ENCODE data around the gene GPC6. TPM values are rescaled to one million over a fixed set of nuclear protein-coding genes. Genes with fewer than 3 reads are reported as not detected.

The GPC6 gene
- polyA plus RNA-seq, 1 donor (not counting 4 experiments of a cell fraction or from before 2014, with no cell fraction given), result 0.42 TPM

DNA sequence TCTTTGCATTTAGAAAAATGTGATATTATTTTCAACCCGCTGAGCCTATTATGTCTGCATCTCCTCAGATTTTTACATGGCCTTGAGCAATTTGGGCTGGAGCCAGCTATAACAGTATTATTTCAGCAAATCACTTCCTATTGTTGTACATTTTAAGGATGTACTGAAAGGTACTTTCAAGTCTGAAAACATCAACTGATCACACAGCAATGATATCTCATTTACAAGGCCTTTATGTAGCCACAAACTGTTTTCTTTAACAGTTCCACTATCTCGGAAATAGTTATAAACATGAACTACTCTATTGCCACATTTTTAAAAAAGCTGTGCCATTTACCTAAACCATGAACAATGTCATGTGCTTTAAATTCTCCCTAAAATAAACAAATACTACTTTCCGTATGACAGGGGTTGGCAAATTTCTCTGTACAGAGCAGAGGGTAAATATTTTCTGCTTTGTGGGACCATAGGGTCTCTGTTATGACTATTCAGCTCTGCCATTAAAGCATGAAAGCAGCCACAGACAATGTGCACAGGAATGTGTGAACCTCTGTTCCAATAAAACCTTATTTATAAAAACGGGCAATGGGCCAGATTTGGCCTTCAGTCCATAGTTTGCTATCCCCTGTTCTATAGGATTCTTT, 560.4 kb downstream of the GPC6 start:
- Histone ChIP-seq H3K9me3 (ENCODE audit: control insufficient read depth, low read depth, low read length) (no peaks in the 10 kb centered on the region), H3K79me2 (ENCODE audit: control insufficient read depth, insufficient read depth, low read length) (no peaks in the 10 kb centered on the region), H3K4me3 (ENCODE audit: control insufficient read depth in 2 of 3, extremely low read depth in 1 of 3, insufficient read depth in 2 of 3, low read depth in 1 of 3, low read length in 3 of 3) (no peak overlapping the region), H3K27me3 (ENCODE audit: control insufficient read depth, extremely low read depth, insufficient read depth, low read length) (no peaks in the 10 kb centered on the region), H2AFZ (ENCODE audit: control insufficient read depth, low read length) (no peak overlapping the region), H3K27ac (ENCODE audit: control insufficient read depth, insufficient read depth, low read length) (no peak overlapping the region), H3K9me1 (ENCODE audit: control insufficient read depth, extremely low read depth, insufficient read depth, low read length) (no peaks in the 10 kb centered on the region), H3K4me1 (ENCODE audit: control insufficient read depth, extremely low read depth, insufficient read depth, low read length) (no peaks in the 10 kb centered on the region), H3K36me3 (ENCODE audit: control insufficient read depth in 2 of 2, extremely low read depth in 1 of 2, insufficient read depth in 2 of 2, low read length in 2 of 2) (no peaks in the 10 kb centered on the region), H4K20me1 (ENCODE audit: control insufficient read depth, extremely low read depth, insufficient read depth, low read length) (no peaks in the 10 kb centered on the region), H3K4me2 (ENCODE audit: control insufficient read depth, extremely low read depth, insufficient read depth, low read depth, low read length) (no peak overlapping the region), H3K9ac (ENCODE audit: control insufficient read depth, extremely low read depth, insufficient read depth, low read length) (no peak overlapping the region)
- TF ChIP-seq EZH2 (IDR thresholded peaks at IDR 0.05; ENCODE audit: low read length), result no peak
- TF ChIP-seq, protein P1, sequence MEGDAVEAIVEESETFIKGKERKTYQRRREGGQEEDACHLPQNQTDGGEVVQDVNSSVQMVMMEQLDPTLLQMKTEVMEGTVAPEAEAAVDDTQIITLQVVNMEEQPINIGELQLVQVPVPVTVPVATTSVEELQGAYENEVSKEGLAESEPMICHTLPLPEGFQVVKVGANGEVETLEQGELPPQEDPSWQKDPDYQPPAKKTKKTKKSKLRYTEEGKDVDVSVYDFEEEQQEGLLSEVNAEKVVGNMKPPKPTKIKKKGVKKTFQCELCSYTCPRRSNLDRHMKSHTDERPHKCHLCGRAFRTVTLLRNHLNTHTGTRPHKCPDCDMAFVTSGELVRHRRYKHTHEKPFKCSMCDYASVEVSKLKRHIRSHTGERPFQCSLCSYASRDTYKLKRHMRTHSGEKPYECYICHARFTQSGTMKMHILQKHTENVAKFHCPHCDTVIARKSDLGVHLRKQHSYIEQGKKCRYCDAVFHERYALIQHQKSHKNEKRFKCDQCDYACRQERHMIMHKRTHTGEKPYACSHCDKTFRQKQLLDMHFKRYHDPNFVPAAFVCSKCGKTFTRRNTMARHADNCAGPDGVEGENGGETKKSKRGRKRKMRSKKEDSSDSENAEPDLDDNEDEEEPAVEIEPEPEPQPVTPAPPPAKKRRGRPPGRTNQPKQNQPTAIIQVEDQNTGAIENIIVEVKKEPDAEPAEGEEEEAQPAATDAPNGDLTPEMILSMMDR (optimal IDR thresholded peaks at IDR 0.05 in 1 of 3, IDR thresholded peaks at IDR 0.05 in 1 of 3, conservative IDR thresholded peaks at IDR 0.05 in 1 of 3; ENCODE audit: extremely low read depth in 1 of 3, insufficient read depth in 2 of 3, low read length in 3 of 3), result no peak
- DNase-seq (ENCODE audit: low read depth, low spot score), result no peak
- no peak for FAIRE-seq
- dilution Hi-C loops (cut with MboI; ENCODE audit: extremely low pct_ligation_motif_present, low sequenced_read_pairs), result no loop called here

DNA sequence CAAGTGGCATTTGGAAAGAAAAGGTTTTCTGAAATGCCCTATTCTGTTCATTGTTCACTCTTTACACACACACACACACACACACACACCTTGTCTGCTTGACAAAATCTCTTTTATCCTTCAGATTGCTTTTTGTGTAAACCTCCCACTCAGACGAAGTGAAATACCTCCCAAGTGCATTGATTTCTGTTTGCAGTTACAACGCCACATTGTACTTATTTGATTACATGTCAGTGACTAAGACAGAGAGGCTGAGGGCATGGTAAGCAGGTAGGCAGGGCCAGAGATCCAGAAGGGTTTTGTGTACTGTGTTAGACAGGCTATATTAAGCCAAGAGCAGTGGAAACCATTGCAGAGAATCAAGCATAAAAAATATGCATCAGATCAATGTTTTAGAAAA, 561.8 kb downstream of the GPC6 start:
- Histone ChIP-seq H3K4me2 (ENCODE audit: control insufficient read depth, extremely low read depth, insufficient read depth, low read depth, low read length) (no peak overlapping the region), H3K27ac (ENCODE audit: control insufficient read depth, insufficient read depth, low read length) (no peak overlapping the region), H2AFZ (ENCODE audit: control insufficient read depth, low read length) (no peak overlapping the region), H3K9me1 (ENCODE audit: control insufficient read depth, extremely low read depth, insufficient read depth, low read length) (no peaks in the 10 kb centered on the region), H3K4me3 (ENCODE audit: control insufficient read depth in 2 of 3, extremely low read depth in 1 of 3, insufficient read depth in 2 of 3, low read depth in 1 of 3, low read length in 3 of 3) (no peak overlapping the region), H3K27me3 (ENCODE audit: control insufficient read depth, extremely low read depth, insufficient read depth, low read length) (no peaks in the 10 kb centered on the region), H3K9ac (ENCODE audit: control insufficient read depth, extremely low read depth, insufficient read depth, low read length) (no peak overlapping the region), H3K36me3 (ENCODE audit: control insufficient read depth in 2 of 2, extremely low read depth in 1 of 2, insufficient read depth in 2 of 2, low read length in 2 of 2) (no peaks in the 10 kb centered on the region), H4K20me1 (ENCODE audit: control insufficient read depth, extremely low read depth, insufficient read depth, low read length) (no peaks in the 10 kb centered on the region), H3K79me2 (ENCODE audit: control insufficient read depth, insufficient read depth, low read length) (no peaks in the 10 kb centered on the region), H3K4me1 (ENCODE audit: control insufficient read depth, extremely low read depth, insufficient read depth, low read length) (no peaks in the 10 kb centered on the region), H3K9me3 (ENCODE audit: control insufficient read depth, low read depth, low read length) (no peaks in the 10 kb centered on the region)
- DNase-seq (ENCODE audit: low read depth, low spot score) (no peak), FAIRE-seq (no peak)
- TF ChIP-seq, protein P1 (optimal IDR thresholded peaks at IDR 0.05 in 1 of 3, IDR thresholded peaks at IDR 0.05 in 1 of 3, conservative IDR thresholded peaks at IDR 0.05 in 1 of 3; ENCODE audit: extremely low read depth in 1 of 3, insufficient read depth in 2 of 3, low read length in 3 of 3), result no peak
- TF ChIP-seq EZH2 (IDR thresholded peaks at IDR 0.05; ENCODE audit: low read length), result no peak
- dilution Hi-C loops (cut with MboI; ENCODE audit: extremely low pct_ligation_motif_present, low sequenced_read_pairs), result no loop called here

Measured in keratinocyte (primary cell).